OCI-LY3 (cell line): ENCODE results near the gene TYW1B.
"Not testable (repeated sequence)": the region's sequence is repeated elsewhere in the genome, so short reads cannot be mapped to it uniquely, and the experiment has no call there.

ENCODE experiments used
- H2AFZ ChIP-seq: fragments of 200-600, 300-600 bp; shearing (Covaris generic); 2 replicates; pipeline ENCODE4 v1.6.0; 2014; ENCODE audit warnings: antibody characterized with exemption, low read depth, low read length
- H3K27ac ChIP-seq: fragments of 200-600, 300-600 bp; sonication (generic); 2 replicates; pipeline ENCODE4 v1.5.1; 2014; ENCODE audit warnings: mild to moderate bottlenecking, low read length, moderate library complexity, mixed read lengths
- H3K27me3 ChIP-seq: fragments of 200-600, 300-600 bp; sonication (generic); 2 replicates; pipeline ENCODE4 v1.6.1; 2014; ENCODE audit warnings: low read depth, low read length, mixed read lengths
- H3K36me3 ChIP-seq: fragments of 200-600, 300-600 bp; sonication (generic); replicated peaks from 2 replicates; pipeline ENCODE3; 2014; ENCODE audit warnings: low read depth, low read length, mixed read lengths
- H3K4me1 ChIP-seq: fragments of 300-600, 200-600 bp; sonication (generic); 2 replicates; pipeline ENCODE4 v1.6.1; 2014; ENCODE audit warnings: low read length, mixed read lengths
- H3K4me2 ChIP-seq: fragments of 200-600, 300-600 bp; sonication (generic); 2 replicates; pipeline ENCODE4 v1.6.1; 2014; ENCODE audit warnings: low read length, mixed read lengths
- H3K4me3 ChIP-seq: fragments of 300-600, 200-600 bp; sonication (generic); 2 replicates; pipeline ENCODE4 v1.5.1; 2014; ENCODE audit warnings: antibody characterized with exemption, mild to moderate bottlenecking, low read length, moderate library complexity
- H3K79me2 ChIP-seq: fragments of 300-600, 200-600 bp; shearing (Covaris generic); 2 replicates; pipeline ENCODE4 v1.6.1; 2014; ENCODE audit warnings: mild to moderate bottlenecking, low read length, mixed read lengths
- H3K9ac ChIP-seq: fragments of 300-600, 200-600 bp; shearing (Covaris generic); 2 replicates; pipeline ENCODE4 v1.6.0; 2014; ENCODE audit warnings: mild to moderate bottlenecking, low read length, moderate library complexity
- H3K9me3 ChIP-seq: fragments of 200-600, 300-600 bp; shearing (Covaris generic); 2 replicates; pipeline ENCODE4 v1.6.1; 2014; ENCODE audit warnings: low read length, mixed read lengths; ENCODE audit not compliant: insufficient read depth
- H4K20me1 ChIP-seq: fragments of 200-600, 300-600 bp; sonication (generic); 2 replicates; pipeline ENCODE4 v1.6.1; 2016; ENCODE audit warnings: low read length, mixed read lengths; ENCODE audit not compliant: insufficient read depth
- CTCF ChIP-seq: fragments of 200-600, 300-600 bp; sonication (generic); IDR thresholded peaks from 2 replicates; pipeline ENCODE4 v1.5.1; 2014; ENCODE audit warnings: antibody characterized with exemption, low read length, low read depth
- EZH2phosphoT487 ChIP-seq: fragments of 200-600 bp; shearing (Covaris generic); IDR thresholded peaks from 2 replicates; pipeline ENCODE4 v1.6.1; 2018; ENCODE audit warnings: antibody characterized with exemption, mixed run types, low read depth

Gene TYW1B

GRCh38 chr7:72674394-72674793 lies 153.6 kb downstream of the TYW1B start:
- TF ChIP-seq EZH2phosphoT487, result no peak
- TF ChIP-seq CTCF, result no peak
- H3K27me3 ChIP-seq, result no peaks in the 10 kb centered on the region

GRCh38 chr7:72670850-72671249 lies 157.2 kb downstream of the TYW1B start:
- not testable (repeated sequence) for H3K4me1 ChIP-seq, H3K4me2 ChIP-seq, H3K4me3 ChIP-seq, H3K9me3 ChIP-seq, H4K20me1 ChIP-seq, H2AFZ ChIP-seq, H3K27ac ChIP-seq, H3K36me3 ChIP-seq, H3K9ac ChIP-seq, H3K27me3 ChIP-seq, H3K79me2 ChIP-seq

More at GRCh38 chr7:72674394-72674793, 153.6 kb downstream of the TYW1B start:
- H2AFZ ChIP-seq, result no peak overlapping the region
- no peaks in the 10 kb centered on the region for H3K36me3 ChIP-seq
- no peak overlapping the region for H3K4me2 ChIP-seq
- H4K20me1 ChIP-seq, result no peaks in the 10 kb centered on the region
- H3K4me3 ChIP-seq, result no peak overlapping the region
- peaks cover 10% of the 10 kb centered on the region for H3K4me1 ChIP-seq
- no peaks in the 10 kb centered on the region for H3K9me3 ChIP-seq
- no peak overlapping the region for H3K27ac ChIP-seq
- H3K9ac ChIP-seq, result no peak overlapping the region
- no peaks in the 10 kb centered on the region for H3K79me2 ChIP-seq

GRCh38 chr7:72668435-72668834 lies 159.6 kb downstream of the TYW1B start:
- H3K27me3 ChIP-seq, H2AFZ ChIP-seq, H3K4me1 ChIP-seq, H3K9ac ChIP-seq, H3K9me3 ChIP-seq, H3K4me3 ChIP-seq, H3K4me2 ChIP-seq, H3K36me3 ChIP-seq, H3K27ac ChIP-seq, H3K79me2 ChIP-seq, H4K20me1 ChIP-seq: not testable (repeated sequence)

DNA sequence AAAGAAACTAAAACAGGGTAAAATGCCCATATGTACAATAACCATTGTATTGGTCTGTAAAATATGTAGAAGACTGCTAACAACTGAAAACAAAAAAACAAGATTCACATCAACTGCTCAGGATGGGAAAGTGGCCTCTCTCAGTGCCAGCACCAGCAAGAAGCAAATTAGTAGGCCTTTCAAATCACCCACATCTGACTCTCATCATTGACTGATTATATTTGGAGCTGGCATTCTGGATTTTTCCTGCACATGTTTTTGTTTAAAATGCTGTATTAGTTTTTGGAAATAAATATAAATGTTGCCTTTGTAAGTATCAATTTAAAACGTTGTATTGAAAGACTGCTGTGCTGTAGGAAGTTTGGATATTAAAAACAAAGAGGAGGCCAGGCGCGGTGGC lies 161.0 kb downstream of the TYW1B start:
- not testable (repeated sequence) for H3K4me3 ChIP-seq, H3K27ac ChIP-seq, H4K20me1 ChIP-seq

GRCh38 chr7:72648574-72648973 lies 179.4 kb downstream of the TYW1B start:
- not testable (repeated sequence) for H3K9me3 ChIP-seq, H3K79me2 ChIP-seq, H2AFZ ChIP-seq, H3K36me3 ChIP-seq, H3K4me3 ChIP-seq, H3K27ac ChIP-seq, H3K27me3 ChIP-seq, H3K4me1 ChIP-seq, H3K4me2 ChIP-seq, H3K9ac ChIP-seq, H4K20me1 ChIP-seq

More for the DNA sequence above, 161.0 kb downstream of the TYW1B start:
- not testable (repeated sequence) for H3K79me2 ChIP-seq, H3K9me3 ChIP-seq, H3K4me1 ChIP-seq, H3K4me2 ChIP-seq, H2AFZ ChIP-seq, H3K9ac ChIP-seq, H3K27me3 ChIP-seq, H3K36me3 ChIP-seq

DNA sequence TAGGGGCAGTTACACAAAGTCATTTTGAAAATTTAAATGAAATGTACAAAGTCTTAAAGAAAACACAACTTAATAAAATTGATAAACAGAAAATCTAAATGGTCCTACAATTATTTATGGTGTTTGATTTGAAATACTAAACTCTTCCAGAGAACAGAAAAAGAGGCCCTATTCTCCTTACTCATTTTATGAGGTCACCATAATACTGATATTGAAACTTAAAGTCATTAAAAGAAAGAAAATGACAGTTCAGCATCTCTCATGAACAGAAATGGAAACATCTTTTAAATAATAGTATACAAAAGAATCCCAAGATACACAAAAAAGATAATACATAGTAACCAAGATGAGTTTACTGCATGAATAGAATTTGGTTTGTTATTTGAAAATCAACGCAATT lies 184.3 kb downstream of the TYW1B start:
- H4K20me1 ChIP-seq, H3K36me3 ChIP-seq, H3K79me2 ChIP-seq, H3K4me1 ChIP-seq, H3K27me3 ChIP-seq, H3K27ac ChIP-seq, H3K9me3 ChIP-seq, H3K4me2 ChIP-seq, H3K9ac ChIP-seq, H3K4me3 ChIP-seq, H2AFZ ChIP-seq: not testable (repeated sequence)

- H3K4me2 ChIP-seq, H3K27ac ChIP-seq, H4K20me1 ChIP-seq, H3K4me3 ChIP-seq, H3K36me3 ChIP-seq, H2AFZ ChIP-seq, H3K9ac ChIP-seq, H3K27me3 ChIP-seq, H3K9me3 ChIP-seq, H3K79me2 ChIP-seq, H3K4me1 ChIP-seq: not testable (repeated sequence)
Observed at GRCh38 chr7:72641485-72642248, 186.3 kb downstream of the TYW1B start.

DNA sequence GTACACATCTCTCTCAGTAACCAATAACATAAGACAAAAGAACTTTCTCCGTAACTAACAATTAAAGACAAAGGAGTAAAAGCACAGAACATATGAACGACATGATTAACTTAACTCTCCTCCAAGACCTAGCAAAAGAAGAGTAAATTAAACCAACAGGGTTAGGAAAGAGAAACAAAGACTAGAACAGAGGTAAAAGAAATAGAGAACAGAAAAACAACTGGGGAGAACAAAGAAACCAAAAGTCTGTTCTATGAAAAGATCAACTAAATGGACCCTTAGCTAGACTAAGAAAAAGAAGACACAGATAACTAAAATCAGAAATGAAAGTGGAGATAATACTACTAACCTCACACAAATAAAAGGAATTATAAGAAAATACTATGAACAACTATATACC lies 187.3 kb downstream of the TYW1B start:
- not testable (repeated sequence) for H4K20me1 ChIP-seq, H3K4me3 ChIP-seq, H2AFZ ChIP-seq, H3K27me3 ChIP-seq, H3K27ac ChIP-seq, H3K79me2 ChIP-seq, H3K9me3 ChIP-seq, H3K36me3 ChIP-seq, H3K4me1 ChIP-seq, H3K4me2 ChIP-seq, H3K9ac ChIP-seq
